HepG2 (cell line): ENCODE measurements around the gene POU6F1. TPM values are rescaled to one million over a fixed set of nuclear protein-coding genes. Genes with fewer than 3 reads are reported as not detected.

Experiments
- ATF4 ChIP-seq, 2 experiments: fragments of 450-650 bp in 1 of 2; sonication (generic) in 1 of 2; formaldehyde crosslinking; IDR thresholded peaks; 2 replicates each; pipeline versions ENCODE4 v1.5.0 to v1.8.0; 2020 to 2022; ENCODE audit warnings: mild to moderate bottlenecking in 1 of 2, missing genetic modification reagents in 1 of 2
- HMGXB3 ChIP-seq: sonication (generic); formaldehyde crosslinking; IDR thresholded peaks from 2 replicates; pipeline ENCODE4 v1.4.0; 2020; ENCODE audit warnings: missing genetic modification reagents, borderline replicate concordance
- HOXA3 ChIP-seq: sonication (generic); formaldehyde crosslinking; IDR thresholded peaks from 2 replicates; pipeline ENCODE4 v1.5.0; 2020; ENCODE audit warnings: missing genetic modification reagents
- MTA1 ChIP-seq: sonication (generic); formaldehyde crosslinking; IDR thresholded peaks from 2 replicates; pipeline ENCODE4 v1.4.0; 2020; ENCODE audit warnings: missing genetic modification reagents, mild to moderate bottlenecking, borderline replicate concordance
- NR2C2 ChIP-seq: sonication (generic); formaldehyde crosslinking; IDR thresholded peaks from 2 replicates; pipeline ENCODE4 v1.4.0; 2020; ENCODE audit warnings: missing genetic modification reagents, mild to moderate bottlenecking, moderate library complexity, borderline replicate concordance
- PAXIP1 ChIP-seq: sonication (generic); formaldehyde crosslinking; conservative IDR thresholded peaks from 2 replicates; pipeline ENCODE4 v1.4.0; 2020; ENCODE audit warnings: mild to moderate bottlenecking, missing genetic modification reagents, moderate library complexity
- PBX2 ChIP-seq: IDR thresholded peaks from 2 replicates; pipeline ENCODE4 v1.6.1; 2016; ENCODE audit warnings: control low read depth
- PHF5A ChIP-seq: IDR thresholded peaks from one replicate; pipeline ENCODE4 v1.6.1; 2018; ENCODE audit warnings: low read depth, missing genetic modification reagents; ENCODE audit not compliant: unreplicated experiment
- RAD51 ChIP-seq: fragments of 450-650 bp; IDR thresholded peaks from 2 replicates; pipeline ENCODE4 v1.6.1; 2016; ENCODE audit warnings: borderline replicate concordance
- RORA ChIP-seq: sonication (generic); formaldehyde crosslinking; IDR thresholded peaks from 2 replicates; pipeline ENCODE4 v1.5.0; 2020; ENCODE audit warnings: mild to moderate bottlenecking, missing genetic modification reagents, moderate library complexity
- SRSF1 ChIP-seq: fragments of 200-400 bp; formaldehyde crosslinking; optimal IDR thresholded peaks from 2 replicates; pipeline ENCODE3; 2017; ENCODE audit warnings: mild to moderate bottlenecking, low read depth, low read length, moderate library complexity
- TOPORS ChIP-seq: sonication (generic); formaldehyde crosslinking; IDR thresholded peaks from 2 replicates; pipeline ENCODE4 v1.8.0; 2023; ENCODE audit warnings: mild to moderate bottlenecking, missing genetic modification reagents
- ZFP1 ChIP-seq: IDR thresholded peaks from 2 replicates; pipeline ENCODE4 v1.6.1; 2016
- ZNF282 ChIP-seq: fragments of 450-650 bp; IDR thresholded peaks from 2 replicates; pipeline ENCODE4 v1.6.1; 2018; ENCODE audit not compliant: partially characterized antibody
- ZNF362 ChIP-seq: sonication (generic); formaldehyde crosslinking; IDR thresholded peaks from 2 replicates; pipeline ENCODE4 v1.4.0; 2020; ENCODE audit warnings: missing genetic modification reagents, mild to moderate bottlenecking, borderline replicate concordance
- ZNF567 ChIP-seq: sonication (generic); formaldehyde crosslinking; IDR thresholded peaks from 2 replicates; pipeline ENCODE4 v1.8.1; 2023; ENCODE audit warnings: mild to moderate bottlenecking, missing genetic modification reagents, borderline replicate concordance
- ZNF572 ChIP-seq: sonication (generic); formaldehyde crosslinking; IDR thresholded peaks from 2 replicates; pipeline ENCODE4 v1.5.1; 2020; ENCODE audit warnings: mild to moderate bottlenecking, missing genetic modification reagents
- ZNF720 ChIP-seq: sonication (generic); formaldehyde crosslinking; IDR thresholded peaks from 2 replicates; pipeline ENCODE4 v1.4.0; 2020; ENCODE audit warnings: missing genetic modification reagents
- ZSCAN29 ChIP-seq: sonication (generic); formaldehyde crosslinking; conservative IDR thresholded peaks from 2 replicates; pipeline ENCODE4 v1.4.0; 2020; ENCODE audit warnings: mild to moderate bottlenecking, missing genetic modification reagents
- polyA plus RNA-seq, 8 experiments: library from polyadenylated mRNA; depleted of rRNA in 3 of 8; stranded (reverse) in 7 of 8; unstranded in 1 of 8; fragments of >200 nt; fragmentation: Illumina TruSeq in 4 of 8; extraction: Trizol in 4 of 8; gene quantifications; 2 replicates each; pipeline versions ENCODE4 v1.2.1 to v1.2.3, GENCODE V29; 2011 to 2016; ENCODE audit warnings: low read depth in 4 of 8, missing spikeins in 1 of 8, mixed read lengths in 1 of 8; ENCODE audit not compliant: insufficient read depth in 1 of 8
- total RNA-seq, 5 experiments: library from RNA; depleted of rRNA; stranded (reverse); fragments of >200 nt; fragmentation: Illumina TruSeq; extraction: Trizol; gene quantifications; 2 replicates each; pipeline ENCODE4 v1.2.3, GENCODE V29; 2016; ENCODE audit warnings: low read depth in 1 of 5

POU6F1 gene
- total and polyA plus RNA-seq, 2 of the 13 experiments (the other 11 are each of a cell fraction or from before 2014, with no cell fraction given), result 0.48 to 0.51 TPM

- TF ChIP-seq RORA (CRISPR knock-in tag) (no peak), ZFP1 (CRISPR knock-in tag) (no peak), ZNF572 (no peak), SRSF1 (no peak), PBX2 (CRISPR knock-in tag) (no peak), ZNF720 (CRISPR knock-in tag) (no peak), MTA1 (CRISPR knock-in tag) (no peak), HMGXB3 (CRISPR knock-in tag) (no peak), RAD51 (no peak), ATF4 (CRISPR knock-in tag; IDR thresholded peaks at IDR 0.05) (no peak), PAXIP1 (CRISPR knock-in tag) (no peak), ZNF567 (CRISPR knock-in tag) (no peak), TOPORS (CRISPR knock-in tag) (no peak), ZNF282 (no peak), ZNF362 (CRISPR knock-in tag) (peak; percentile 88; the same call in 1 of the 2 replicates), ZSCAN29 (CRISPR knock-in tag) (0 out of 2 replicates have a peak, but pooled peaks have one; percentile 15), PHF5A (CRISPR knock-in tag) (no peak), HOXA3 (CRISPR knock-in tag) (no peak), NR2C2 (CRISPR knock-in tag) (no peak)
These were observed 56.9 kb downstream of the POU6F1 start (continued) for GRCh38 chr12:51160814-51161459.
